GM21360 (cell line): Measurements from ENCODE around the gene XPNPEP1.

Experiments used
- ATAC-seq: cut with Tn5 transposase; IDR thresholded peaks from one replicate; pipeline ENCODE4 v1.9.1; 2021; ENCODE audit warnings: mild to moderate bottlenecking, moderate library complexity; ENCODE audit not compliant: unreplicated experiment

The XPNPEP1 gene

DNA sequence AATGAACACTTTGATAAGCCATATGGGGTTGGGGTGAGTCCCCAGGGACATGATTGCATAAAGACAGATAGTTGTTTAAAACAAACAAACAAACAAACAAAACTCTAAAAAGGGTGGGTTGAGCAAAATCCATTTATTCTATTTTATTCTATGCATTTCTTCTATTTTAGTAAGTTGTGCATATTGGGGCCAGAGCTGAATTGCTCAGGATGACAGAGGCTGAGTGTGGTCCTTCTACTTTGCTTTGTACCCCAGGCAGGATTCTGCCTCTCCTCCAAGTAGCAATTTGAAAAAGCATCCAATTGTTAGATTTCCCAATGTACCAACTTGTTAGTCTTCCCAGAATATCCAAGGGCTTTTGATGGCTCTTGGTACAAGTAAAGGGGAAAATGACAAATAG is 29.2 kb upstream of the XPNPEP1 start:
- ATAC-seq = no peak

DNA sequence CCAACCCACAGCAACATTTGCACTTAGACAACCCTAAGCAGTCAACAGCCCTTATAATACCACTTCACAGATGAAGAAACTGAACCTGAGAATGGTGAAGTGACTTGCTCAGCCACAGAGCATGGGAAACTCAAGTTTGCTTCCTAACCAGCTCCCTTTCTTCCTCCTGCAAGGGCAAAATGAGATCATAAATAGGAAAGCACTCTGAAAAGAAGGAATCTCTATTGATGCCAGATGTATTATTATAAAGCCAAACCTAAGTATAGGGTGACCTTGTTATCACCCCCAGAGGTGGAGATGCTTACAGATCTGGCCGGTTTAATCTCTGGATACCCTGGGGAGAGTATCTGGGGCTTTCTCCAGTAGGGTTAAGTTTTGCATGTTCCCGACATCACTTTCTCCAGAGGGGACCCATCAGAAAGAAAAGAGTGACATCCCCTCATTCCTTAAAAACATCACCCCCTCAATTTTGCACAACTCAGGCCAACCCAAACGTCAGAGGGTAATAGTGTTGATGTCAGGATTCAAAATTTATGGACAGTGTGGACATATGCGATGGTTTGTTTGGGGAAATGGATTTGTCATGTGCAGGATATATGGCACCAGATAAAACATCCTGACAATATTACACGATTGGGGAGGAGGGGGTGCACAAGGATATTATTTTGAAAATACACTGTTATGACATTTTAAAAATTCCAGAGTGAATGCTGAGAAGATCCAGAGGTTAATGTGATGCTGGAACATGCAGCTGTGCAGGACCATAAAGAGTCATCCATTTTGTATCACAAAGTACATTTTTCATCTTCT is 24.0 kb upstream of the XPNPEP1 start:
- no peak for ATAC-seq

DNA sequence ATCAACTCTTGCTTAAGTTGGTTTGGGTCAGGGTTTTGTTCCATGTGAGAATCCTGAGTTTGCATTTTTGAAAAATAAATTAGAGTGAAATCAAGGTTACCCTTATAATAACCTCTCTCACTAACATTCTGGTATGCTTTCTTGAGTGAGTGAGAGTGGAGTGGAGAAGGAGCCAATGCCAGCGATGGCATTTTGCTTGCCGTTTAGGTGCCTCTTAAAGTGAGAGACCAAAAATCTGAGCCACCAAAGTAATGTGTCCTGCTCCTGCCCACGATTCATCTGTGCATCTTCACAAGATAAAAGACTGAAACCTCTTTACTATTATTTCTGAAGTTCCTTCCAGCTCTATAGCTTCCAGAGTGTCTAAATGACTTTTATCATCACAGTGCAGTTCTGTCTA is 23.4 kb upstream of the XPNPEP1 start:
- ATAC-seq = no peak

DNA sequence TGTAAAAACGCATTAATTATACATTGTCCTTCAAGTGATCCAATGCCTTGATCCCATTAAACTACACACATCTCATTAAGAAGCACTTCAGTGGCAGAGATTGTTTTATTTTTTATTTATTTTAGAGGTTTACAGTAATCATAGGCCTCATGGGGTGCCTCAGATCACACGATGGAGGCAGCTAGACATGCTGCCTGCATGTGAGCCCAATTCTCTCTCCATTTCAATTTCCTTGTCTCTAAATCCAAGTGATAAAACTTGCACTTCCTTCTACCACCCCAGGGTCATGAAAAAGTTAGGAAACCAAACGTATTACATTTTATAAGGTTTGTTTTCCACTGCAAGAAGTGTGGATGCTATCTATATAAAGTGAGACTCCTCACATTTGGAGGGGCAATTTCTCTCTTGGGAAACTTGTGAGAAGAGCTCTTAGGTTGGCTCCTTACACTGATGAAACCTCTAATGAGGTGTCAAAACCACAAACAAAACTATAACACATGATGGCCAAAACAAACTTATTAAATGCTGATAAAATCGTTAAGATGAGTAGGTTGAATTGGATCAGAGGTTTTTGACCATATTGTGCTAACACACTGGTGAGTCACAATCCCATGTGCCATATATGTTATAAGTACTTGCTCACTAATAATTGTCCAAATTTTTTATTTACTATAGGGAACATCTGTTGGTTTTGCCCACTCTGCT is 22.3 kb upstream of the XPNPEP1 start:
- no peak for ATAC-seq

DNA sequence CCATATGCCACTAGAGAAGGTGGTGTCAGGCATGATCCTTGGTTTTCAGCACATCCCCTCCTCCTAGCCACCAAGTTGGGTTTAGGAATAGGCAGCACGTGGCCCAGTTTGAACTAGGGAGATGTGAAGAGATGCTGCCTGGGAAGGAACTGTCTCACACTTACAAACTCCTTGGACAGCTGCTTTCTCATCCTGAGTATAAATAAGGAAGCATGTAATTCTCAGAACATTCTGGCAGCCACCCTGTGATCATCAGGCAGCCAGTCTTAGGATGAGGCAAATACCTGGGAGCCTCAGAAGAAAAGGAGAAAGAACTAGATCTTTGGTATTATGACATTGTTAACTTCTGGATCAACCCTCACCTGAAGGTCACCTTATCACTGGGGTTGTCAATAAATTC is 21.3 kb upstream of the XPNPEP1 start:
- no peak for ATAC-seq

DNA sequence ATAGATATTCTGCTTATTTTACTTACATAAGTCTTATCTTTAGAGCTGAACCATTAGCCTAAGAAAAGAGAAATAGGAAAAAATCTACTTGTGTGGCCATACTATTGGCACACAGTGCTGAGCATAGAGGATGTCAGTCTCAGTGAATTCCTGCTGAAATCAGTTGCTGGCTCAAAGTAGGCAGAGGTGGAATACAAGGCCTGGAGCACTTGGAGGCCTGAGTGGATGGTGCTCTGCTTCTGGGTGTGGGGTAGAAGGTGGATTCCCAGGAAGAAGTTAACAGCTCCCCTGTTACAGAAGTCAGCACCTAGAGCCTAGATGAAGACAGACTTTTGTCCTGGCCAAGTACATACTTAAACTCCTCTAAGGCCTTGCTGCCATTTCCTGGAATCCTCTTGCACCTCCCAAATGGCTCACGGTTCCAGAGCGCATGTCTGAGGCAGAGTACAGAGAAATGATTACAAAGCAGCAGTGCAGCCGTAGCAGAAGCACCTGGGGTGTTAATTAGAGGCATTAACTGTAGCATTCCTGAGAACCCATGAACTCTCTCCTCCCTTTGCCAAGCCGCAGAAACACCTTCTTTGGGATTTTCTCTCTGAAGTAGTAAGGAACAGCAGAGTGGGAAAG is 18.0 kb upstream of the XPNPEP1 start:
- ATAC-seq = no peak

DNA sequence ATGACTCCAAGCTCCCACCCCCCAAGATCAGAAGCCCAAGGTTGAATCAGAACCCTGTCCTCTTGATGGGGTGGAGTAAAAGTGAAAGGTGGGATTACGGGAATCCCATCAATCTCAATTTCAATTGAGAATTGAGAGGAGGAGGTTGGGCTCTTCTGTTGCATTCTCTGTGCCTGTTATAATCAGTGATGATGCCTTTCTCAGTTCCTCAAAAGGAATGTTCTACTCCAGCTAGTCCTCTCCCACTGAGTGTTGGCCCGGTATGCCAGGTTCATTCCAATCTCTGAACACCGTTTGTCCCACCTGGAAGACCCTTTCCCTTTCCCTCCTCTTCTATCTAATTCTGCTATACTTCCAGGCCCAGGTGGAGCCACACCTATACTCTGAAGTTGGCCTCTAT is 17.2 kb upstream of the XPNPEP1 start:
- no peak for ATAC-seq

DNA sequence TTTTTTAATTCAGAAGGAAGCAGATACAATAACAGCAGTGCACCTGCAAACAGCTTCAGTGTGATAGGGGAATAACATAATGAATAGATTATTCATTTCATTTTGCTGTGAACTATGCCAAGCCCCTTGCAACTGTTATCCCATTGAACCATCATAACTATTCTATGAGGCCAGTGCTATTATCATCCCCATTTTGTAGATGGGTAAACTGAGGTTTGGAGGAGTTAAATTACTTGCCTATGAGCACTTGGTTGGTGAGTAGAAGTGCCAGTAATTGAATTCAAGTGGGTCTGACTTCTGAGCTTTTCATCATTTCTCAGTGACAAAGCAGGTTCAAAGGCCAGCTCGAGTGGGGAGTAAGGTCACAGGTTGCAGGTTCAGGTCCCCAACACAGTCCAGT is 16.8 kb upstream of the XPNPEP1 start:
- ATAC-seq = no peak

DNA sequence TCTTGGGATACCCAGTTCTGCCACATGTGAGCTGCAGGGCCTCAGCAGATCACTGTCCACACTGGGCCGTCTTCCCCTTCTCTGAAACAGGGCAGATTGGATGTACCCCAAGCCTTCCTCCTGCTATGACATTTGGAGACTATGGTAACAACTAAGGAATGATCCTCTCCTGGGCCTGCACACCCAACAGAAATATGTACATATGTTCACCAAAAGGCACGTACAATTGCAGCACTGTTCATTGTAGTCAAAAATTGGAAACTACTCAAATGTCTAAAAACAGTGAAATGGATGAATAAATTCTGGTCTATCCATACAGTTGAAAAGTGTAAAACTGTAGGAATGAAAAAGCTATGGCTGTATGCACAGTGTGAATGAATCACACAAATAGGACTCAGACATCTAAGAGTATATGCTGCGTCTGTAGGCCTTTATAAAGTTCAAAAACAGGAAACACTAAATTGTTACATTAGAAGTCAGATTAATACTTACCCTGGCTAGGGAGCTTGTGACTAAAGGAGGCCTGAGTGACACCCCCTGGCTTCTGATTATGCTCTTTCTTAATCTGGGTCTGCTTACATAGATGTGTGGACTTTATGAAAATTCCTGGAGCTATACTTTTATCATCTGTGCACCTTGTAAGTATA is 16.1 kb upstream of the XPNPEP1 start:
- no peak for ATAC-seq

DNA sequence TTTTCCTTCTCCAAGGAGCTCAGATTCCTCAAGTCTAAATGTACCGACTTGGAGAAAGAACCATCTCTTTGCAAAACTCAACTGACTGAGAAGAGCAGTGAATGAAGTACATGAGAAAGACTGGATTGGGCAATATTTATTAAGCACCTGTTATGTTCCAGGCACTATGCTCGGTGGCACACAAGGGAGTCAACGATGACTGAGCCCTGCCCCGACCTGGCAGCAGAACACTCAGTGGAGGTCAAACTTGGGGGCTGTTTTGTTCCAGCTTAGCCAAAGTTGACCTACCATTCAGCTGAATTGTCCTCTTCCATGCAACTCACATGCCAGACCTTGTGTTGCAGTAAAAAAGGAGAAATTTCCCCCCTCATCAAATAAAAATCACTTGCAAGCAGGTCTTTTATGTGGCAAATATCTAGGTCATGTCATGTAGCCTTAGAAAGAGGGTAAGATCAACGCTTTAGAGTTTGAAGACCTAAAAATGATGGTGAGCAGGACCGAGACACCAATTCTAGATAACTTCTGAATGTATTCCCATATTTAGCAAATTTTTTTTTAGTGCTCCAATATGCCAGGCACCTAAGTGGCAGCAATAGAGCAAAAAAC is 14.3 kb upstream of the XPNPEP1 start:
- ATAC-seq = no peak

DNA sequence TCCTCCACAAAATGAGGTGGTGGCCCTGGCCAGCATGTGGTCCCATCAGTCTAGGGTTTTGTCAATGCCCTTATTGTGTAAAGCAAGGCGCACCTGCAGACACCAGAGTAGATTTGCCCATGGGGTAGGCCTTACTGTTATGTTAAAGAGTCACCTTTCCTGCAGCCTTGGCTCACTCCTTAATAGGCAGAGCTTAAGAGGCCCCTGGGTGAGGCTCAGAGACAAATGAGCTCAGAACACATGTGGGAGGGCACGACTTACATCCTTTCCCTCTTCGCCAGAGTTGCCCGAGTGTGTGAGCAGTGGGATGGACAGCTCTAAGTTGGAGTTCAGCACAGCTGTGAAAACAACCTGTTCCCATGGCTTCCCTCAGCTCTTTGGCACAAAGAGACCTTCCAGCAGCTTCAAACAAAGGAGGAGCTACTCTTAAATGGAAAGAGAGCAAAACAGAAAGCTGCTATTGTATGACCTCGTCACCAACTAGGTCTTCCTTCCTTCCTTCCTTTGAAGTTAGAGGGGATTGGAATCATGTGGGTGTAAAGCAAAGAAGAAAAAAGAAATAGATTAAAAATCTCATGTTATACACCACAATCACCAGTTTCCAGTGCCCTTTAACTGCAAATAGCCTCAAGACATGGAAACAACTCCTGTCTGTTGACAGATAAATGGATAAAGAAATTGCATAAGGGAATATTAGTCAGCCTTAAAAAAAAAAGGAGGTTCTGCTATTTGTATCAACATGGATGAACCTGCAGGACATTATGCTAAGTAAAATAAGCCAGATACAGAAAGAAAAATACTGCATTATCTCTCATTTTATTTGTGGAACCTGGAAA is 11.9 kb upstream of the XPNPEP1 start:
- ATAC-seq = no peak

DNA sequence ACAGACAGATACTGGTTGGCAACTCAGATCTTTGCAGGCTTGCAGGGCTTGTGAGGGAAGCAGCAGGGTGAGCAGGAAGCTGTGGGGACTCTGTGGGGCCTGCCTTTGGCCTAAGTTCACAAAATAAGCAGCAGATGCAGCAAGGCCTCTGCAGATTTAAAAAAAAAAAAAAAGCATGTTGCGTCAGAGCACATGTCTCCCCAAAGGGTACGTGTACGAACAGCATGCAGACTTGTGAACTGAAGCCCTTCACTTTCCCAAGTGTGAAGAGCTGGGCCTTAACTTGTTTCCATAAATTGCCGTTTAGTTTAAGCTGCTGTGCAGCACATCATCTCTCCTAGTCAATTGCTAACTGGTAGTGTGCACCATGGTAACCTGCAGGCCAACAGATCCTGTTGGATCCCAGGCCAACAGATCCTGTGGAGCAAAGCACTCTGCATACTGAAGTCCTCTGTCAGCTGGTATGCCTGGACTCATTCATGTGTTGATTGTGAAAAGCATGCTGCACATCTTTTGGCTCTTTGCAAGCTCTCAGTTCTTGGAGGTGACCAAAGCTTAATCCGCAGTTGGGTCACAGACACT is 10.8 kb upstream of the XPNPEP1 start:
- no peak for ATAC-seq

DNA sequence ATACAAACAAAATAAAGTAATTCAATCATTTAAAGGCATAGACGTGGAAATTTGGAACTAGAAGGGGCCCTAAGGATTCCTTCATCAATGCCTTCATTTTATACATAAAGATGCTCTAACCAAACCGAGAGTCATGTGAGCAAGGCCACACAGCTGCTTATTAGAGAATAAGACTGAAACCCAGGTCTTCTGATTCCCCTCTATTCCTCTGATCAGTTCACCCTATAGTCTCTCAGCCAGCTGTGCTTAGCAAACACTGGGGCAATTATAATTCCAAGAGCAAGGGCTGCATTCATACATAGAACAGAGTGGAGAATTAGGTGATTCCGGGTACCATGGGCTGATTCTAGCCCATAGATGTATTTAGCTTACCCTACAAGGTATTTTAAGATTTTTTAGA is 9.7 kb upstream of the XPNPEP1 start:
- ATAC-seq = no peak

DNA sequence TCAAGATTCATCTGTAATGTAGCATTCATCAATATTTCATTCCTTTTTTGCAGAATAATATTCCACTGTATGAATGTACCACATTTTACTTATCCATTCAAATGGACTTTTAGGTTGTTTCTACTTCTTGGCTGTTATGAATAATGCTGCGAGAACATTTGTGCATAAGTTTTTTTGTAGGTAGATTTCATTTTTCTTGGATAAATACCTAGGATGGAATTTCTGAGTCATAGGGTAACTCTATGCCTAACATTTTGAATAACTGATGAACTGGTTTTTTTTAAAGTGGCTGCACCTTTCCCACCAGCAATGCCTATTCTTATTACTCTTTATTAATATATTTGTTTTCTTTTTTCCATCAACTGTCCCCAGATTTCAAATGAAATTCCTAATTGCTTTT is 9.1 kb upstream of the XPNPEP1 start:
- ATAC-seq = no peak

DNA sequence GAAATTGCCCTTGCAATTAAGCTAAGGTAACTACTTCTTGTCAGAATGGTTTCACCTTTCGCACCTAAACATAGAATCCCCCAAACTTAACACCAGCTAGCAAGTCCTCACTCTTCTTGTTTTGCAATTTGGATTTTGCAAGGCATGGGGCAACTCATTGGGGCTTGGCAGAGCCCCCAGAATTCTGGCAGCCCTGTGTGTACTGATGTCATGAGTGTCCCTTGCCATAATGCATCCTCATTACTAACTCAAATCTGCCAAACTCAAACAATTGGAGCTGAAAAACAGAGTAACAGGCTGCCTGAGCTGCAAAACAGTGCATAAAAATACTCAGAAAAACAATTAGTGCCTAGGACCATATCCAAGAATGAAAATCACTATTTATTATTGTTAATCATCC is 7.9 kb upstream of the XPNPEP1 start:
- no peak for ATAC-seq

DNA sequence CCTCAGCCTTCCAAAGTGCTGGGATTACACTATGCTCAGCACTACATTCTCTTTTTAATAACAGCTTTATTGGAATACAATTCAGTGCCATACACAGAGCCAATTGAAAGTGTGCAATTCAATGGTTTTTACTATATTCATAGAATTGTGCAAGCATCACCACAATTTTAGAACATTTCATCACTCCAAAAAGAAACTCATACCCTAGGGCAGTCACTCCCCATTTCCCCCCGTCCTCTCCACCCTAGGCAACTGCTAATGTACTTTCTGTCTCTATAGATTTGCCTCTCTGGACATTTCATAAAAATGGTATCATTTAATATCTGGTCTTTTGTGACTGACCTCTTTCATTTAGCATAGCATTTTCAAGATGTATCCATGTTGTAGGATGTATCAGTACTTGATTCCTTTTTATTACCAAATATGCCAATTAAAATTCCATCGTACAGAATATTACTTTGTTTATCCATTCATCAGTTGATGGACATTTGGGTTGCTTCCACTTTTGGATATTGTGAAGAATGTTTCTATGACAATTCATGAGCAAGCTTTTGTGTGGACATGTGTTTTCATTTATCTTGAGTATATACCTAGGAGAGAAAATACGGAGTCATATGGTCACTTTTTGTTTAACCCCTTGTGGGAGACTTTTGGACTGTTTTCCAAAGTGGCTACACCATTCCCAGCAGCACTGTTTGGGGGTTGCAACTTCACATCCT is 6.3 kb upstream of the XPNPEP1 start:
- no peak for ATAC-seq

DNA sequence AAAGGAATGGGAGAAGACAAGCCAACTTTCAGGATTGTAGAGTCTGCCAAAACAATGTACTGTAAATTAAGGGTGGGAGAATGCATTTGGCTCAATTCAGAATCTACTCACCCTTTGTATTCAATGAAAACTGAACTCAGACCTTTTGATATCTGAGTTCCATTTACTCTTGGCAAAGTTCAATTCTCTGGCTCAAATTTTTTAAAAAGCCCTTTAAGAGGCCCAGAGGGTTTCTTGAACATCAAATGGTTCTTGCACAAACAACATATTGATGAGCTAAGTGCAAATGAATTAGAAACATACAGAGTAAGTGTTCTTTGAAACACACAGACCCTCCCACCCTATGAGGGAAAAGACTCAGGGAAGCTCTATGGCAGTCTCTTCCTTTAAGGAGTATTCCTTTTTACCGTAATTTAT is 5.2 kb upstream of the XPNPEP1 start:
- ATAC-seq = no peak

DNA sequence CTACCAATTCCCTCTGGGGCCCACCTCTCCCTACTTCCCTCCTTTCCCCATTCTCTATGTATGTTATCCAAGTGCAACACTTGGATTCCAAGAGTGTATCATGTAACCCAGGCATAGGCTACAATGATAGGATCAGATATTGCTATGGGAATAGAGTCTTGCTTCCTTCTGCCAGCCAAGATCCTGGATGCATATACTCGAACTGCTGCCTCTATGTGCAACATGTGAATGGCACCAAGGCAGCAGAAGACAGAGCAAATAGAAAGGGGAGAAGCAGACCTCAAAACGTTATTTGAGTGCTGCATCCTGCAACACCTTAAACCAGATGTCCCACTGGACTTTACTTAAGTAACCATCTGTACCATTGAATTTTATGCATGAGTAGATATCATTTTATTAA is 3.5 kb upstream of the XPNPEP1 start:
- no peak for ATAC-seq

DNA sequence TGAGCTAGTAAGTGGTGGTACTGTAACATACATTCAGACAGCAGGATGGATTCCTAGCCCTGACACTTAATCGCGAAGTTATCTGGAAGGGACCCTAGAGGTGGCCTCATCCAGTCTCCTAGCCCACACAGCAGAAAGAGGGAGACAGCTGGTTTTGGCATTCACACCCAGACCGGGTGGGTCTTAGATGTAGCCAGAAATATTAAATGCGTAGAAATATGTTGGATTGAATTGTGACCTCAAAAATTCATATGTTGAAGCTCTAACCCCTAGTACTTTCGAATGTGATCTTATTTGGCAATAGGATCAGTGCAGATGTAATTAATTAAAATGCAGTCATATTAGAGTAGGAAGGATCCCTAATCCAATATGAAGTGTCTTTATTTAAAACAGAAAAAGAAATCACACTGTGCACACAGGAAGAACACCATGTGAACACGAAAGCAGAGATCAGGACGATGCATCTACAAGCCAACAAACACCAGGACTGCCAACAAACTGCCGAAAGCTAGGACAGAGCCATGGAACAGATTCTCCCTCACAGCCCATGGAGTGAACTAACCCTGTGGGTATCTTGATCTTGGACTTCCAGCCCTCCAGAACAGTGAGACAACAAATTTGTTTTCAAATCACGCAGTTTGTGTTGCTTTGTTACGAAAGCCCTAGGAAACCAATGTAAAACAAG is 2.9 kb upstream of the XPNPEP1 start:
- ATAC-seq = no peak
